ENCODE results near the gene SPTBN4.

SPTBN4 gene

DNA sequence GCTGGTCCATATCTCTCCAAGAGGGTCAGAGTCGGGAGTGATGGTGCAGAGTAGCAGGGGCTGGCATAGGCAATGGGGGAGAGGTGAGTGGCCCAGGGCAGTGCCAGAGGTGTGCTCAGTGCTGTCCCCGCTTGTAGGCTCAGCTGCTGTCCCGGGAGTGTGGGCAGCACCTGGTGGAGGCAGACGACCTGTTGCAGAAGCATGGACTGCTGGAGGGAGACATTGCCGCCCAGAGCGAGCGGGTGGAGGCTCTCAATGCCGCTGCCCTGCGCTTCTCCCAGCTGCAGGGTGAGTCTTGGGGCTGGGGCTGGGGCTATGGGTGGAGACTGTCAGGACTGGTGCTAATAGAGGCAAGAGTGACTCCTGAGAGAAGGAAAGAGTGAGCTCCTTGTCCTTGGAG, 39.3 kb downstream of the SPTBN4 start:
- Histone ChIP-seq H3K36me3 (ENCODE audit: insufficient read depth, low read length) (no peaks in the 10 kb centered on the region), H2AFZ (ENCODE audit: low read length) (no peak overlapping the region), H3K9ac (ENCODE audit: low read length) (no peak overlapping the region), H3K27me3 (ENCODE audit: insufficient read depth, low read length) (no peaks in the 10 kb centered on the region), H3K9me2 (ENCODE audit: low read depth, low read length) (no peaks in the 10 kb centered on the region), H3F3A (ENCODE audit: insufficient read depth, low read length) (no peaks in the 10 kb centered on the region), H3K4me1 (ENCODE audit: insufficient read depth, low read length, severe bottlenecking) (no peaks in the 10 kb centered on the region), H3K4me2 (ENCODE audit: low read length) (no peak overlapping the region), H3K9me3 (ENCODE audit: low read length) (no peaks in the 10 kb centered on the region), H3K79me2 (ENCODE audit: insufficient read depth, low read length) (no peaks in the 10 kb centered on the region), H4K20me1 (ENCODE audit: insufficient read depth, low read length) (no peaks in the 10 kb centered on the region), H3K27ac (ENCODE audit: low read depth, low read length, poor library complexity, severe bottlenecking) (no peak overlapping the region), H3K4me3 (ENCODE audit: low read depth, low read length, poor library complexity, severe bottlenecking) (no peak overlapping the region)
- TF ChIP-seq, protein P1, sequence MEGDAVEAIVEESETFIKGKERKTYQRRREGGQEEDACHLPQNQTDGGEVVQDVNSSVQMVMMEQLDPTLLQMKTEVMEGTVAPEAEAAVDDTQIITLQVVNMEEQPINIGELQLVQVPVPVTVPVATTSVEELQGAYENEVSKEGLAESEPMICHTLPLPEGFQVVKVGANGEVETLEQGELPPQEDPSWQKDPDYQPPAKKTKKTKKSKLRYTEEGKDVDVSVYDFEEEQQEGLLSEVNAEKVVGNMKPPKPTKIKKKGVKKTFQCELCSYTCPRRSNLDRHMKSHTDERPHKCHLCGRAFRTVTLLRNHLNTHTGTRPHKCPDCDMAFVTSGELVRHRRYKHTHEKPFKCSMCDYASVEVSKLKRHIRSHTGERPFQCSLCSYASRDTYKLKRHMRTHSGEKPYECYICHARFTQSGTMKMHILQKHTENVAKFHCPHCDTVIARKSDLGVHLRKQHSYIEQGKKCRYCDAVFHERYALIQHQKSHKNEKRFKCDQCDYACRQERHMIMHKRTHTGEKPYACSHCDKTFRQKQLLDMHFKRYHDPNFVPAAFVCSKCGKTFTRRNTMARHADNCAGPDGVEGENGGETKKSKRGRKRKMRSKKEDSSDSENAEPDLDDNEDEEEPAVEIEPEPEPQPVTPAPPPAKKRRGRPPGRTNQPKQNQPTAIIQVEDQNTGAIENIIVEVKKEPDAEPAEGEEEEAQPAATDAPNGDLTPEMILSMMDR (IDR thresholded peaks at IDR 0.05; ENCODE audit: low read length) = no peak
- no peak for TF ChIP-seq EZH2 (IDR thresholded peaks at IDR 0.05; ENCODE audit: borderline replicate concordance, low read length)

DNA sequence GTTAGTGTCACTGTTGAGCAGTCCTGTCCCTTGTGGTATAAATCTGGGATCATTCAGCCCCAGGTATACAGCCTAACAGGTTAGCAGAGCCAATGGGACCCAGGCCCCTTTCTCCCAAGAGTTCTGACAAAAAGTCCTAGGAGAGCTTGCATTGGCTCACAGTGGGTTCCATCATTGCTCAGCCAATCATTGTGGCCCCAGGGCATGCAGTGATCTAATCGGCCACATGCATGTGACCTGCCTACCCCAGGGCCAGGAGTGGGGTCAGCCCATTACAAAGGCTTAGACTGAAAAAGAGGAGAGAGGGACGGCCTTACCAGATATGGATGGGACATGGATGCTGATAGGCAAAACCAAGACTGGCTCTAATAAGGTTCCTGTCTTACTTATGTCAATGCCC, 41.1 kb downstream of the SPTBN4 start:
- Histone ChIP-seq H3K79me2 (ENCODE audit: insufficient read depth, low read length) (no peaks in the 10 kb centered on the region), H3K4me2 (ENCODE audit: low read length) (no peak overlapping the region), H3K4me3 (ENCODE audit: low read depth, low read length, poor library complexity, severe bottlenecking) (no peak overlapping the region), H3K9ac (ENCODE audit: low read length) (no peak overlapping the region), H3K27ac (ENCODE audit: low read depth, low read length, poor library complexity, severe bottlenecking) (no peak overlapping the region), H3K9me3 (ENCODE audit: low read length) (no peaks in the 10 kb centered on the region), H3K9me2 (ENCODE audit: low read depth, low read length) (no peaks in the 10 kb centered on the region), H3F3A (ENCODE audit: insufficient read depth, low read length) (no peaks in the 10 kb centered on the region), H3K27me3 (ENCODE audit: insufficient read depth, low read length) (no peaks in the 10 kb centered on the region), H2AFZ (ENCODE audit: low read length) (no peak overlapping the region), H3K4me1 (ENCODE audit: insufficient read depth, low read length, severe bottlenecking) (no peaks in the 10 kb centered on the region), H4K20me1 (ENCODE audit: insufficient read depth, low read length) (no peaks in the 10 kb centered on the region), H3K36me3 (ENCODE audit: insufficient read depth, low read length) (no peaks in the 10 kb centered on the region)
- TF ChIP-seq EZH2 (IDR thresholded peaks at IDR 0.05; ENCODE audit: borderline replicate concordance, low read length) = no peak
- TF ChIP-seq, protein P1 (IDR thresholded peaks at IDR 0.05; ENCODE audit: low read length) = no peak

DNA sequence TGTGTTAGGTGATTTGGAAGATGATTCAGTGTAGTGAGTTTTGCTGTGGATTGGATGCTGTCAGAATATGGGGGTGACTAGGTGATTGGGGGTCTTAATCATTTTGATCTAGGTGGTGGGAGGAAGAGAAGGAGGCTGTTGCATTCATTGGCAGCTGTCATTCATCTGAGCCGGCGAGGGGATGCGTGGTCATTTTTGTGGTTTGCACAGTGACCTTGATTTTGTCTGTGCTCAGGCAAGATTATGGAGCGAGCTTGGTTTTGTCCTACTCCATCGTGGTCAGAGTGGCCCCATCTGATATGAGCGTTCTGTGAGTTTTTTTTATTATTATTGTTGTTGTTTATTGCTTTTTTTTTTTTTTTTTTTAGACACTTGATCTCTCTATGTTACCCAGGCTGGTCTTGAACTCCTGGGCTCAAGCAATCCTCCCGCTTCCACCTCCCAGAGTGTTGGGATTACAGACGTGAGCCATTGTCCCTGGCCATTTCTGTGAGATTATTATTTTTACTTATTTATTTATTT, 42.0 kb downstream of the SPTBN4 start:
- H3K9ac ChIP-seq (ENCODE audit: low read length) = no peak overlapping the region
- no peaks in the 10 kb centered on the region for H4K20me1 ChIP-seq (ENCODE audit: insufficient read depth, low read length)
- no peaks in the 10 kb centered on the region for H3K9me3 ChIP-seq (ENCODE audit: low read length)
- H2AFZ ChIP-seq (ENCODE audit: low read length) = no peak overlapping the region
- no peaks in the 10 kb centered on the region for H3K27me3 ChIP-seq (ENCODE audit: insufficient read depth, low read length)
- no peak overlapping the region for H3K4me2 ChIP-seq (ENCODE audit: low read length)
- no peaks in the 10 kb centered on the region for H3F3A ChIP-seq (ENCODE audit: insufficient read depth, low read length)
- no peak overlapping the region for H3K4me3 ChIP-seq (ENCODE audit: low read depth, low read length, poor library complexity, severe bottlenecking)
- no peaks in the 10 kb centered on the region for H3K79me2 ChIP-seq (ENCODE audit: insufficient read depth, low read length)
- H3K27ac ChIP-seq (ENCODE audit: low read depth, low read length, poor library complexity, severe bottlenecking) = no peak overlapping the region
- no peak for TF ChIP-seq EZH2 (IDR thresholded peaks at IDR 0.05; ENCODE audit: borderline replicate concordance, low read length)
- TF ChIP-seq, protein P1 (IDR thresholded peaks at IDR 0.05; ENCODE audit: low read length) = no peak
- H3K36me3 ChIP-seq (ENCODE audit: insufficient read depth, low read length) = no peaks in the 10 kb centered on the region
- H3K4me1 ChIP-seq (ENCODE audit: insufficient read depth, low read length, severe bottlenecking) = no peaks in the 10 kb centered on the region
- H3K9me2 ChIP-seq (ENCODE audit: low read depth, low read length) = no peaks in the 10 kb centered on the region

Data from OCI-LY1 (cell line).